ENCODE measurements around the gene RNF217.

RNF217 gene

GRCh38 chr6:125132058-125132457 lies 169.8 kb downstream of the RNF217 start:
- TF ChIP-seq CTCF (IDR thresholded peaks at IDR 0.05; ENCODE audit: borderline replicate concordance, insufficient read depth, low read depth, low read length) = no peak
- no peak overlapping the region for H3K4me3 ChIP-seq (ENCODE audit: low read depth, low read length)

- TF ChIP-seq CTCF (IDR thresholded peaks at IDR 0.05; ENCODE audit: borderline replicate concordance, insufficient read depth, low read depth, low read length) = no peak
Measured at GRCh38 chr6:125136378-125136777, 174.1 kb downstream of the RNF217 start.

GRCh38 chr6:125138083-125138482 lies 175.8 kb downstream of the RNF217 start:
- TF ChIP-seq CTCF (IDR thresholded peaks at IDR 0.05; ENCODE audit: borderline replicate concordance, insufficient read depth, low read depth, low read length) = no peak
- no peak overlapping the region for H3K4me3 ChIP-seq (ENCODE audit: low read depth, low read length)

More at GRCh38 chr6:125136378-125136777, 174.1 kb downstream of the RNF217 start:
- H3K4me3 ChIP-seq (ENCODE audit: low read depth, low read length) = no peak overlapping the region

GRCh38 chr6:125140808-125141207 lies 178.6 kb downstream of the RNF217 start:
- no peak for TF ChIP-seq CTCF (IDR thresholded peaks at IDR 0.05; ENCODE audit: borderline replicate concordance, insufficient read depth, low read depth, low read length)
- H3K4me3 ChIP-seq (ENCODE audit: low read depth, low read length) = no peak overlapping the region

Measured in GM12875 (cell line).